ENCODE data around the gene PARD3B. TPM values are rescaled to one million over a fixed set of nuclear protein-coding genes. Genes with fewer than 3 reads are reported as not detected.

PARD3B gene
- total RNA-seq, 1 experiment from 2014 or later: 7.6 TPM

DNA sequence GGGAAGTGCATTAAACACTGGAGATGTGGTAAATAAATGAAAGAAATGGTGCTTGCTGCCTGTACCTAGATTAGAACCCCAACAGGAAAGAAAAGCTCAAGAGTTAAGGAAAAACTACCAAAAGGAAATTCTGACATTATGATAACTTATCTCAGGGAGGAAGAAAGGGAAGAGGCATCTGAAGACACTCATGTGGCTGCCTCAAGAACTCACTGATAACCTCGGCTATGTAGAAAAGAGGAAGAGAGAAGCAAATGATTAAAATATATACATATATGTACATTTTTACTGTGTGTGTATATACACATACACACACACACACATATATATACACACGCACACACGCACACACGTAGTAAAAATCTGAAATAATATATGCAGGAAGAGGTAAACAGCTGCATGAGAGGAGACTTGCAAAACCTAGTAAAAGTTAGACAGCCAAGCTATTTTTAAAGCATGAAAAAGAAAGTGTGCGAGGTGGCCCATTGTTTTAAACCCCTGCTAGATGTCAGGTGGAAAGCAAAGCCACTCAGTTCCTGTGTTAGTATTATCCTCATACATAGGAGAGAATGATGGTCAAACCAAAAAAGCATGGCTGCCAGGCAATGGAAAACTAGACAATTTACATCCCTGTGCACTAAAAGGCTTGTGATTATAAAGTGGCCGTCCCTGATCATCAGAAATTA is 654.0 kb downstream of the PARD3B start:
- Histone ChIP-seq H4K20me1 (ENCODE audit: insufficient read depth) (no peaks in the 10 kb centered on the region), H3K9me2 (ENCODE audit: insufficient read depth) (no peaks in the 10 kb centered on the region), H3K4me3 (no peak overlapping the region), H3K27ac (no peak overlapping the region), H3K79me2 (ENCODE audit: low read depth) (no peaks in the 10 kb centered on the region), H3K4me1 (replicated peaks; ENCODE audit: insufficient read depth) (no peaks in the 10 kb centered on the region), H3K9me3 (ENCODE audit: insufficient read depth, low read depth) (no peaks in the 10 kb centered on the region), H3K36me3 (ENCODE audit: low read depth) (no peaks in the 10 kb centered on the region), H3F3A (ENCODE audit: insufficient read depth, low read depth) (no peaks in the 10 kb centered on the region), H3K4me2 (no peak overlapping the region), H3K27me3 (ENCODE audit: insufficient read depth, low read depth) (no peaks in the 10 kb centered on the region), H2AFZ (no peak overlapping the region)
- TF ChIP-seq, protein P1, sequence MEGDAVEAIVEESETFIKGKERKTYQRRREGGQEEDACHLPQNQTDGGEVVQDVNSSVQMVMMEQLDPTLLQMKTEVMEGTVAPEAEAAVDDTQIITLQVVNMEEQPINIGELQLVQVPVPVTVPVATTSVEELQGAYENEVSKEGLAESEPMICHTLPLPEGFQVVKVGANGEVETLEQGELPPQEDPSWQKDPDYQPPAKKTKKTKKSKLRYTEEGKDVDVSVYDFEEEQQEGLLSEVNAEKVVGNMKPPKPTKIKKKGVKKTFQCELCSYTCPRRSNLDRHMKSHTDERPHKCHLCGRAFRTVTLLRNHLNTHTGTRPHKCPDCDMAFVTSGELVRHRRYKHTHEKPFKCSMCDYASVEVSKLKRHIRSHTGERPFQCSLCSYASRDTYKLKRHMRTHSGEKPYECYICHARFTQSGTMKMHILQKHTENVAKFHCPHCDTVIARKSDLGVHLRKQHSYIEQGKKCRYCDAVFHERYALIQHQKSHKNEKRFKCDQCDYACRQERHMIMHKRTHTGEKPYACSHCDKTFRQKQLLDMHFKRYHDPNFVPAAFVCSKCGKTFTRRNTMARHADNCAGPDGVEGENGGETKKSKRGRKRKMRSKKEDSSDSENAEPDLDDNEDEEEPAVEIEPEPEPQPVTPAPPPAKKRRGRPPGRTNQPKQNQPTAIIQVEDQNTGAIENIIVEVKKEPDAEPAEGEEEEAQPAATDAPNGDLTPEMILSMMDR (conservative IDR thresholded peaks at IDR 0.05): no peak
- TF ChIP-seq EZH2 (IDR thresholded peaks at IDR 0.05; ENCODE audit: low read depth): no peak
- ChIA-PET CTCF (no interaction called here), POLR2A (ENCODE audit: unreplicated experiment) (no interaction called here)
- intact Hi-C loops (cut with micrococcal nuclease; ENCODE audit: unreplicated experiment): no loop called here
- no TSS peak for BruUV-seq (replicated peaks)
- no peak for DNase-seq

DNA sequence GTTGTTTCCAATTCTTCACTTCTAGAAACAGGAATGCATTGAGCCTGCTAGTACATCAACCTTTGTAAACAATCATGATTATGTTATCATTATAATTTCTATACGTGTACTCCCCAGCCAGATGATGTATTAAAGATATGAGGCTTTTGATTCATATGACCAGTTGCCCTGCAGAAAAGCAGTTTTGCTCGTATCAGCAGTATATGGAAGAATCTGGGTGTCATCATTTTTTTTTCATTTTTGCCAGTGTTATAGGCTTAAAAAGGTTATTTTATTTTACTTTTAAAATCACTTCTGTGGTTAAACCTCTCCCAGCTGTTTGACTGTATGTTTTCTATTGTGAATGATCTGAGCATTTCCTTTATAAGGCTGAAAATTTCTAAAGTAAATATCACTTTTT is 665.2 kb downstream of the PARD3B start:
- CTCF ChIA-PET: no interaction called here
- Histone ChIP-seq H2AFZ (no peak overlapping the region), H3K9me2 (ENCODE audit: insufficient read depth) (no peaks in the 10 kb centered on the region), H4K20me1 (ENCODE audit: insufficient read depth) (no peaks in the 10 kb centered on the region), H3K79me2 (ENCODE audit: low read depth) (no peaks in the 10 kb centered on the region), H3K27ac (no peak overlapping the region), H3K4me3 (no peak overlapping the region), H3K4me2 (no peak overlapping the region), H3K36me3 (ENCODE audit: low read depth) (no peaks in the 10 kb centered on the region), H3K9me3 (ENCODE audit: insufficient read depth, low read depth) (no peaks in the 10 kb centered on the region), H3F3A (ENCODE audit: insufficient read depth, low read depth) (no peaks in the 10 kb centered on the region), H3K4me1 (replicated peaks; ENCODE audit: insufficient read depth) (no peaks in the 10 kb centered on the region), H3K27me3 (ENCODE audit: insufficient read depth, low read depth) (no peaks in the 10 kb centered on the region)
- POLR2A ChIA-PET (ENCODE audit: unreplicated experiment): no interaction called here
- intact Hi-C loops (cut with micrococcal nuclease; ENCODE audit: unreplicated experiment): no loop called here
- TF ChIP-seq EZH2 (IDR thresholded peaks at IDR 0.05; ENCODE audit: low read depth): no peak
- TF ChIP-seq, protein P1 (conservative IDR thresholded peaks at IDR 0.05): no peak
- BruUV-seq (replicated peaks): no TSS peak
- DNase-seq: no peak

DNA sequence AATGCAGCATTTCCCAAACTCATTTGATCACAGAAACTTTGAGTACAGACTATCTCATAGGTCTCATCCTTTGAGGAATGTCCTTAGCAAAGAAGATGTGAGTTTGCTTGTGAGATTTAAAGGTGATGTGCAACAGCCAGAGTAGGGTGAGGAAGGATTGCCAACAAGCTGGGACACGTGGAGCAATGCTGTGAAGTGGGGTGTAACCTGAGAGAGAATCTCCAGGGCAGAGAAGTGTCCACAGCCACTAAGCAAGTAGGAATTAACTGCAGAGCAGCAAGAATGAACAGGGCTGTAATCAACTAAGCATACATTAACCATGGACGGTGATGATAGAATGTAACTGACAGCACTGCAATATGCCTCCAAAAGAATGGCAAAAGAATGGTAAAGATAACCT is 667.1 kb downstream of the PARD3B start:
- H3K4me2 ChIP-seq: no peak overlapping the region
- CTCF ChIA-PET: no interaction called here

More for the DNA sequence above, 667.1 kb downstream of the PARD3B start:
- Histone ChIP-seq H3K9me2 (ENCODE audit: insufficient read depth) (no peaks in the 10 kb centered on the region), H3K9me3 (ENCODE audit: insufficient read depth, low read depth) (no peaks in the 10 kb centered on the region), H3K27me3 (ENCODE audit: insufficient read depth, low read depth) (no peaks in the 10 kb centered on the region), H3F3A (ENCODE audit: insufficient read depth, low read depth) (no peaks in the 10 kb centered on the region), H2AFZ (no peak overlapping the region), H3K79me2 (ENCODE audit: low read depth) (no peaks in the 10 kb centered on the region), H3K4me3 (no peak overlapping the region), H3K27ac (no peak overlapping the region), H3K36me3 (ENCODE audit: low read depth) (no peaks in the 10 kb centered on the region), H4K20me1 (ENCODE audit: insufficient read depth) (no peaks in the 10 kb centered on the region), H3K4me1 (replicated peaks; ENCODE audit: insufficient read depth) (no peaks in the 10 kb centered on the region)
- DNase-seq: no peak
- intact Hi-C loops (cut with micrococcal nuclease; ENCODE audit: unreplicated experiment): no loop called here
- no TSS peak for BruUV-seq (replicated peaks)
- TF ChIP-seq EZH2 (IDR thresholded peaks at IDR 0.05; ENCODE audit: low read depth): no peak
- TF ChIP-seq, protein P1 (conservative IDR thresholded peaks at IDR 0.05): no peak
- POLR2A ChIA-PET (ENCODE audit: unreplicated experiment): no interaction called here

Measured in PC-9 (cell line).